OCI-LY7 (cell line): ENCODE results near the gene GATAD2A.

Experiments used
- EZH2phosphoT487 ChIP-seq: fragments of 200-600 bp; sonication (generic); IDR thresholded peaks from 2 replicates; pipeline ENCODE4 v1.6.1; 2018; ENCODE audit warnings: low read depth, borderline replicate concordance, mild to moderate bottlenecking, mixed run types, antibody characterized with exemption, low read length, moderate library complexity, mixed read lengths
- TF ChIP-seq, protein P1 (sequence below): fragments of 200-600 bp; sonication (generic); conservative IDR thresholded peaks from 2 replicates; pipeline ENCODE4 v1.5.1; 2014; ENCODE audit warnings: mild to moderate bottlenecking, antibody characterized with exemption, low read length, moderate library complexity, mixed read lengths

DNA sequence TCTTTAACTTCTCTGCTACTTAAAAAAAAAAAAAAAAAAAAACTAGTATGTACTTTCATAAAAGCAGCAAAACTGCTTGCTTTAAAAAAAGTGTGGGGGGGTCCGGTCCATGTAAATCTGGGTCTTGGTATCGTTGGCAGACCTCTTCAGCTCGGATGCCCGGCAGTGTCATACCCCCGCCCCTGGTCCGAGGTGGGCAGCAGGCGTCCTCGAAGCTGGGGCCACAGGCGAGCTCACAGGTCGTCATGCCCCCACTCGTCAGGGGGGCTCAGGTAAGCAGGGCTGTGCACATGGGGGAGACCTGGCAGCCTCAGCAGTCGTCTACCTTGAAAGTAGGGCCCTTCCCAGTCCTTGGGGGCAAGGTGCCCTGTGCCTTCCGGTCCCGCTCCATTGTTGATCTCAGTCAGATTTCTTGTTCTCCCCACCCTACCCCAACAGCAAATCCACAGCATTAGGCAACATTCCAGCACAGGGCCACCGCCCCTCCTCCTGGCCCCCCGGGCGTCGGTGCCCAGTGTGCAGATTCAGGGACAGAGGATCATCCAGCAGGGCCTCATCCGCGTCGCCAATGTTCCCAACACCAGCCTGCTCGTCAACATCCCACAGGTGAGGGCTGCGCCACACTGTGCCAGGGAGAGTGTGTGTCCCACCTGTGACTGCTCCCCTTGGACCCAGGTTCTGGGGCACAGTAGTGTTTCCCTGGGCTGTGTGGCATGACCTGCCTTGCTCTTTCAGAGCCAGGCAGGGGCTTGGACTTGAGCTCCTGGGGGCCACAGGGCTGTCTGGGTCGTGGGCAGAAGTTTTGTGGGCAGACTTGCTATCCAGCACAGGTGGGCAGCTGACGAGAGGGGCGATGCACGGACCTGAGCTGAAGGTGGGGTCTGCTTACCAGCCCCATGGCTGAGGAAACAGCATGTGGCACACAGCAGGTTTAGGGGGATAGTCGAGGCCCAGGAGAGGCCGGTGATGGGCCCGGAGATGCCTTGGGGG is 90.4 kb downstream of the GATAD2A start:
- TF ChIP-seq, protein P1, sequence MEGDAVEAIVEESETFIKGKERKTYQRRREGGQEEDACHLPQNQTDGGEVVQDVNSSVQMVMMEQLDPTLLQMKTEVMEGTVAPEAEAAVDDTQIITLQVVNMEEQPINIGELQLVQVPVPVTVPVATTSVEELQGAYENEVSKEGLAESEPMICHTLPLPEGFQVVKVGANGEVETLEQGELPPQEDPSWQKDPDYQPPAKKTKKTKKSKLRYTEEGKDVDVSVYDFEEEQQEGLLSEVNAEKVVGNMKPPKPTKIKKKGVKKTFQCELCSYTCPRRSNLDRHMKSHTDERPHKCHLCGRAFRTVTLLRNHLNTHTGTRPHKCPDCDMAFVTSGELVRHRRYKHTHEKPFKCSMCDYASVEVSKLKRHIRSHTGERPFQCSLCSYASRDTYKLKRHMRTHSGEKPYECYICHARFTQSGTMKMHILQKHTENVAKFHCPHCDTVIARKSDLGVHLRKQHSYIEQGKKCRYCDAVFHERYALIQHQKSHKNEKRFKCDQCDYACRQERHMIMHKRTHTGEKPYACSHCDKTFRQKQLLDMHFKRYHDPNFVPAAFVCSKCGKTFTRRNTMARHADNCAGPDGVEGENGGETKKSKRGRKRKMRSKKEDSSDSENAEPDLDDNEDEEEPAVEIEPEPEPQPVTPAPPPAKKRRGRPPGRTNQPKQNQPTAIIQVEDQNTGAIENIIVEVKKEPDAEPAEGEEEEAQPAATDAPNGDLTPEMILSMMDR: no peak
- TF ChIP-seq EZH2phosphoT487: no peak
